Endothelial cell of umbilical vein (primary cell): ENCODE data around the gene ZC2HC1C. TPM values are rescaled to one million over a fixed set of nuclear protein-coding genes. Genes with fewer than 3 reads are reported as not detected.

ENCODE experiments used
- BruUV-seq: library from RNA; stranded (reverse); fragments of 400-500 nt; replicated peaks from 2 replicates; lab custom pipeline; 2021; lab: Mats Ljungman, UMichigan
- CTCF ChIA-PET: fragments of 300-600, 350-600 bp; sonication (Branson Sonifier 250); formaldehyde crosslinking; loops from one replicate; lab custom pipeline; 2021; ENCODE audit warnings: antibody characterized with exemption, inconsistent platforms; lab: Charles Lee
- POLR2A ChIA-PET: fragments of 300-600, 350-600 bp; sonication (Branson Sonifier 250); formaldehyde crosslinking; loops from one replicate; lab custom pipeline; 2021; ENCODE audit warnings: antibody characterized with exemption, inconsistent platforms; lab: Charles Lee
- DNase-seq: peaks from one replicate; pipeline ENCODE4 v3.0.0-alpha.2; 2011; ENCODE audit warnings: low read depth, low spot score
- FAIRE-seq: peaks from 2 replicates; lab custom pipeline; 2011; peaks lifted over from hg19 to GRCh38; lab: Jason Lieb, UNC
- H2AFZ ChIP-seq: 2 replicates; pipeline ENCODE4 v1.6.0; 2012; ENCODE audit warnings: low read depth, low read length, control low read depth, inconsistent platforms
- H3K27ac ChIP-seq: 2 replicates; pipeline ENCODE4 v1.5.1; 2011; ENCODE audit warnings: low read depth, mild to moderate bottlenecking, control low read depth, low read length, moderate library complexity; ENCODE audit not compliant: insufficient read depth
- H3K27me3 ChIP-seq, 2 experiments: 2 replicates each; pipeline versions ENCODE4 v1.6.0 to v1.6.1; 2011; ENCODE audit warnings: low read length in 2 of 2, mixed read lengths in 1 of 2; ENCODE audit not compliant: control insufficient read depth in 2 of 2, insufficient read depth in 2 of 2
- H3K36me3 ChIP-seq, 2 experiments: 2 replicates in 1 of 2; 3 replicates in 1 of 2; pipeline ENCODE4 v1.5.1; 2011; ENCODE audit warnings: low read length in 2 of 2, mild to moderate bottlenecking in 1 of 2, moderate library complexity in 1 of 2; ENCODE audit not compliant: control insufficient read depth in 2 of 2, insufficient read depth in 2 of 2; ENCODE audit errors: extremely low read depth in 1 of 2
- H3K4me1 ChIP-seq: 3 replicates; pipeline ENCODE4 v1.5.1; 2011; ENCODE audit warnings: mild to moderate bottlenecking, low read length; ENCODE audit not compliant: control insufficient read depth, insufficient read depth; ENCODE audit errors: extremely low read depth
- H3K4me2 ChIP-seq: 2 replicates; pipeline ENCODE4 v1.6.1; 2011; ENCODE audit warnings: low read length, control low read depth, mixed read lengths; ENCODE audit not compliant: insufficient read depth
- H3K4me3 ChIP-seq, 3 experiments: fragments of 200-600 bp in 1 of 3; sonication (generic), shearing (Covaris generic) in 1 of 3; replicated peaks in 1 of 3; 2 replicates each; pipeline ENCODE4 v1.5.1; 2011 to 2016; ENCODE audit warnings: control low read depth in 3 of 3, low read length in 3 of 3, mild to moderate bottlenecking in 2 of 3, inconsistent platforms in 1 of 3, low read depth in 1 of 3, moderate library complexity in 1 of 3; ENCODE audit not compliant: insufficient read depth in 1 of 3
- H3K79me2 ChIP-seq: 2 replicates; pipeline ENCODE4 v1.6.0; 2012; ENCODE audit warnings: low read length, inconsistent platforms; ENCODE audit not compliant: control insufficient read depth, insufficient read depth
- H3K9ac ChIP-seq: replicated peaks from 2 replicates; pipeline ENCODE3; 2011; ENCODE audit warnings: low read length, control low read depth; ENCODE audit not compliant: insufficient read depth; ENCODE audit errors: extremely low read depth
- H3K9me1 ChIP-seq: replicated peaks from 3 replicates; pipeline ENCODE4 v1.6.0; 2011; ENCODE audit warnings: mild to moderate bottlenecking, low read length; ENCODE audit not compliant: control insufficient read depth, insufficient read depth; ENCODE audit errors: extremely low read depth
- H3K9me3 ChIP-seq: replicated peaks from 2 replicates; pipeline ENCODE4 v1.5.1; 2012; ENCODE audit warnings: low read length, inconsistent platforms; ENCODE audit not compliant: control insufficient read depth, insufficient read depth
- H4K20me1 ChIP-seq: replicated peaks from 2 replicates; pipeline ENCODE3; 2011; ENCODE audit warnings: mild to moderate bottlenecking, low read length; ENCODE audit not compliant: control insufficient read depth, insufficient read depth; ENCODE audit errors: extremely low read depth
- CTCF ChIP-seq, 2 donors: IDR thresholded peaks; 1 replicate in 1 of 2; 2 replicates in 1 of 2; pipeline ENCODE4 v1.5.1; 2011; ENCODE audit warnings: low read length in 2 of 2, mild to moderate bottlenecking in 2 of 2, moderate library complexity in 2 of 2, control low read depth in 1 of 2, inconsistent platforms in 1 of 2, low read depth in 1 of 2; ENCODE audit not compliant: insufficient read depth in 1 of 2; ENCODE audit errors: extremely low read depth in 1 of 2
- EZH2 ChIP-seq: IDR thresholded peaks from 2 replicates; pipeline ENCODE4 v1.6.1; 2012; ENCODE audit warnings: borderline replicate concordance, low read depth, mild to moderate bottlenecking, moderate library complexity, low read length, inconsistent platforms; ENCODE audit not compliant: severe bottlenecking
- FOS ChIP-seq: IDR thresholded peaks from 2 replicates; pipeline ENCODE4 v1.6.1; 2011; ENCODE audit warnings: mild to moderate bottlenecking, low read length, moderate library complexity, borderline replicate concordance; ENCODE audit not compliant: insufficient read depth
- GATA2 ChIP-seq: IDR thresholded peaks from 2 replicates; pipeline ENCODE4 v1.7.0; 2011; ENCODE audit warnings: low read depth, mild to moderate bottlenecking, moderate library complexity, mixed read lengths, low read length; ENCODE audit not compliant: insufficient read length, insufficient read depth
- JUN ChIP-seq: IDR thresholded peaks from 2 replicates; pipeline ENCODE4 v1.6.1; 2011; ENCODE audit warnings: borderline replicate concordance, low read depth; ENCODE audit not compliant: insufficient read length, insufficient read depth
- MAX ChIP-seq: IDR thresholded peaks from 2 replicates; pipeline ENCODE4 v1.6.1; 2011; ENCODE audit not compliant: insufficient read depth, insufficient read length
- MYC ChIP-seq: IDR thresholded peaks from one replicate; pipeline ENCODE4 v1.6.1; 2011; ENCODE audit warnings: mild to moderate bottlenecking, low read depth, low read length
- POLR2A ChIP-seq: IDR thresholded peaks from 2 replicates; pipeline ENCODE4 v1.6.1; 2012; ENCODE audit warnings: low read depth, mild to moderate bottlenecking, control low read depth, low read length
- POLR2AphosphoS5 ChIP-seq: IDR thresholded peaks from 2 replicates; pipeline ENCODE4 v1.6.1; 2012; ENCODE audit warnings: low read depth, mild to moderate bottlenecking, control low read depth, low read length, moderate library complexity; ENCODE audit not compliant: insufficient read depth
- dilution Hi-C: fragments of 300-500 bp; cut with MboI; formaldehyde crosslinking; loops from one replicate; pipeline ENCODE4 v1.15.0; 2019; ENCODE audit warnings: low sequenced_read_pairs; ENCODE audit not compliant: extremely low pct_ligation_motif_present
- intact Hi-C: fragments of 100-400 bp; cut with micrococcal nuclease; formaldehyde crosslinking; loops from one replicate; pipeline ENCODE4 v1.10.0; 2022
- polyA plus RNA-seq, 4 experiments: library from polyadenylated mRNA; depleted of rRNA in 3 of 4; stranded (reverse) in 3 of 4; unstranded in 1 of 4; fragments of >200 nt; gene quantifications; 2 replicates each; pipeline versions ENCODE4 v1.2.1 to v1.2.3, GENCODE V29; 2011 to 2012; ENCODE audit warnings: missing spikeins in 1 of 4
- total RNA-seq: library from RNA; stranded (reverse); gene quantifications from 2 replicates; pipeline ENCODE4 v1.2.3, GENCODE V29; 2021

The ZC2HC1C gene
- total and polyA plus RNA-seq, 2 donors (not counting 3 experiments of a cell fraction or from before 2014, with no cell fraction given), result 0.84 to 0.91 TPM

- DNase-seq (no peak), FAIRE-seq (no peak)
- H3K79me2 ChIP-seq, result peaks cover 17% of the 10 kb centered on the region
- intact Hi-C loops (no loop called here), dilution Hi-C loops (no loop called here)
- BruUV-seq, result no TSS peak
- TF ChIP-seq FOS (no peak), POLR2AphosphoS5 (no peak), GATA2 (no peak), JUN (no peak), MYC (no peak), CTCF (IDR thresholded peaks at IDR 0.05; ENCODE audit: extremely low read depth in 1 of 2, insufficient read depth in 1 of 2, low read depth in 1 of 2, low read length in 2 of 2) (no peak), POLR2A (no peak), EZH2 (no peak), MAX (no peak)
- no peaks in the 10 kb centered on the region for H4K20me1 ChIP-seq
- H3K4me2 ChIP-seq, result no peak overlapping the region
- H3K9me1 ChIP-seq, result no peaks in the 10 kb centered on the region
- no peak overlapping the region for H3K9ac ChIP-seq
- H3K27ac ChIP-seq, result no peak overlapping the region
- ChIA-PET POLR2A (no interaction called here), CTCF (no interaction called here)
- no peak overlapping the region for H3K4me3 ChIP-seq
- H3K36me3 ChIP-seq, result no peaks in the 10 kb centered on the region
- no peaks in the 10 kb centered on the region for H3K27me3 ChIP-seq
- H3K4me1 ChIP-seq, result peaks cover 4% of the 10 kb centered on the region
- H2AFZ ChIP-seq, result no peak overlapping the region
- H3K9me3 ChIP-seq, result no peaks in the 10 kb centered on the region
Observed at GRCh38 chr14:75054421-75054820, 15.0 kb upstream of the ZC2HC1C start.
